Measurements from ENCODE around the gene TH. TPM values are rescaled to one million over a fixed set of nuclear protein-coding genes. Genes with fewer than 3 reads are reported as not detected.

Gene TH
- polyA plus RNA-seq, 3 donors: not detected

GRCh38 chr11:2180347-2180746 is 8.7 kb upstream of the TH start:
- H3K27me3 ChIP-seq (ENCODE audit: control insufficient read depth in 2 of 2, insufficient read depth in 2 of 2, low read length in 2 of 2): peaks cover 0 to 7% of the 10 kb centered on the region in 2 donors
- H3K27ac Mint-ChIP-seq: no peak overlapping the region
- H2AFZ ChIP-seq (ENCODE audit: insufficient read depth, low read depth, low read length, poor library complexity, severe bottlenecking): no peak overlapping the region
- H3K4me1 ChIP-seq (ENCODE audit: control insufficient read depth in 1 of 2, insufficient read depth in 2 of 2, low read length in 2 of 2): no peaks in the 10 kb centered on the region
- peaks cover 0 to 5% (median 0%) of the 10 kb centered on the region in 7 donors for H3K9me3 Mint-ChIP-seq
- WGBS (ENCODE audit: insufficient coverage): 90% methylated on average over 14 of the region's 15 CpGs
- no peaks in the 10 kb centered on the region for H3K9me3 ChIP-seq (replicated peaks in 1 of 2; ENCODE audit: control insufficient read depth in 1 of 2, insufficient read depth in 1 of 2, low read length in 2 of 2)
- intact Hi-C loops (cut with micrococcal nuclease): no loop called here
- H3K4me3 ChIP-seq (replicated peaks in 1 of 3; ENCODE audit: low read depth in 2 of 3, low read length in 3 of 3): no peak overlapping the region
- H3K36me3 Mint-ChIP-seq: no peaks in the 10 kb centered on the region
- no peak overlapping the region for H3K9ac ChIP-seq (ENCODE audit: insufficient read depth, low read length, poor library complexity, severe bottlenecking)
- H3K79me2 ChIP-seq (ENCODE audit: insufficient read depth, low read length): no peaks in the 10 kb centered on the region
- no peaks in the 10 kb centered on the region for H4K20me1 ChIP-seq (ENCODE audit: insufficient read depth, low read length)
- no peak overlapping the region for H3K27ac ChIP-seq (ENCODE audit: low read depth in 1 of 2, low read length in 2 of 2)
- peaks cover 7 to 17% (median 10%) of the 10 kb centered on the region in 3 donors for H3K27me3 Mint-ChIP-seq (ENCODE audit: low read depth in 3 of 3)
- no peaks in the 10 kb centered on the region for H3K36me3 ChIP-seq (replicated peaks in 1 of 2; ENCODE audit: control insufficient read depth in 1 of 2, insufficient read depth in 2 of 2, low read length in 2 of 2)
- no peaks in the 10 kb centered on the region for H3K4me1 Mint-ChIP-seq
- H3K4me2 ChIP-seq (replicated peaks; ENCODE audit: extremely low read depth, low read length, poor library complexity, severe bottlenecking): no peak overlapping the region
- DNase-seq: no peak
- H3K4me3 Mint-ChIP-seq: no peak overlapping the region
- TF ChIP-seq CTCF (IDR thresholded peaks at IDR 0.05): no peak

- TF ChIP-seq CTCF (IDR thresholded peaks at IDR 0.05): no peak
- Histone ChIP-seq H3K4me3 (replicated peaks in 1 of 3; ENCODE audit: low read depth in 2 of 3, low read length in 3 of 3) (no peak overlapping the region), H3K9ac (ENCODE audit: insufficient read depth, low read length, poor library complexity, severe bottlenecking) (no peak overlapping the region), H3K79me2 (ENCODE audit: insufficient read depth, low read length) (no peaks in the 10 kb centered on the region), H3K9me3 (replicated peaks in 1 of 2; ENCODE audit: control insufficient read depth in 1 of 2, insufficient read depth in 1 of 2, low read length in 2 of 2) (no peaks in the 10 kb centered on the region), H3K4me2 (replicated peaks; ENCODE audit: extremely low read depth, low read length, poor library complexity, severe bottlenecking) (no peak overlapping the region), H3K4me1 (ENCODE audit: control insufficient read depth in 1 of 2, insufficient read depth in 2 of 2, low read length in 2 of 2) (no peaks in the 10 kb centered on the region), H3K36me3 (replicated peaks in 1 of 2; ENCODE audit: control insufficient read depth in 1 of 2, insufficient read depth in 2 of 2, low read length in 2 of 2) (no peaks in the 10 kb centered on the region), H3K27ac (ENCODE audit: low read depth in 1 of 2, low read length in 2 of 2) (no peak overlapping the region), H3K27me3 (ENCODE audit: control insufficient read depth in 2 of 2, insufficient read depth in 2 of 2, low read length in 2 of 2) (no peaks in the 10 kb centered on the region), H2AFZ (ENCODE audit: insufficient read depth, low read depth, low read length, poor library complexity, severe bottlenecking) (no peak overlapping the region), H4K20me1 (ENCODE audit: insufficient read depth, low read length) (no peaks in the 10 kb centered on the region)
- no peaks in the 10 kb centered on the region for H3K36me3 Mint-ChIP-seq
- H3K27me3 Mint-ChIP-seq (ENCODE audit: low read depth in 3 of 3): peaks cover 0 to 9% (median 8%) of the 10 kb centered on the region in 3 donors
- H3K27ac Mint-ChIP-seq: peak overlapping the region in 1 of 7 donors; percentile 65
- no peak for DNase-seq
- H3K4me3 Mint-ChIP-seq: no peak overlapping the region
- 90% methylated on average over 10 of the region's 10 CpGs for WGBS (ENCODE audit: insufficient coverage)
- intact Hi-C loops (cut with micrococcal nuclease): no loop called here
- H3K4me1 Mint-ChIP-seq: no peaks in the 10 kb centered on the region
- H3K9me3 Mint-ChIP-seq: peaks cover 0 to 3% (median 0%) of the 10 kb centered on the region in 7 donors
Measured at GRCh38 chr11:2179516-2179915, 7.9 kb upstream of the TH start.
